COLO668 (cell line): Measurements from ENCODE around the gene VAV2.

Experiments
- DNase-seq: peaks from one replicate; lab custom pipeline; 2025; ENCODE audit not compliant: unreplicated experiment; lab: John Stamatoyannopoulos, UW

VAV2 gene

GRCh38 chr9:133862585-133863256 is 129.4 kb downstream of the VAV2 start:
- DNase-seq, result no peak

GRCh38 chr9:133861692-133862091 is 130.4 kb downstream of the VAV2 start:
- DNase-seq, result no peak

- no peak for DNase-seq
Measured at GRCh38 chr9:133861086-133861485, 131.0 kb downstream of the VAV2 start.

GRCh38 chr9:133858771-133859170 is 133.4 kb downstream of the VAV2 start:
- no peak for DNase-seq

GRCh38 chr9:133857639-133858038 is 134.5 kb downstream of the VAV2 start:
- DNase-seq, result no peak

- DNase-seq, result no peak
Measured at GRCh38 chr9:133856798-133857197, 135.3 kb downstream of the VAV2 start.

GRCh38 chr9:133855802-133856521 is 136.2 kb downstream of the VAV2 start:
- DNase-seq, result no peak

GRCh38 chr9:133855371-133855770 is 136.8 kb downstream of the VAV2 start:
- DNase-seq, result no peak

- DNase-seq, result no peak
Measured at GRCh38 chr9:133854765-133855164, 137.4 kb downstream of the VAV2 start.

GRCh38 chr9:133854048-133854447 is 138.1 kb downstream of the VAV2 start:
- DNase-seq, result no peak

- DNase-seq, result no peak
Measured at GRCh38 chr9:133853331-133853730, 138.8 kb downstream of the VAV2 start.

- DNase-seq, result no peak
Measured at GRCh38 chr9:133852431-133852830, 139.7 kb downstream of the VAV2 start.

GRCh38 chr9:133851693-133852092 is 140.4 kb downstream of the VAV2 start:
- DNase-seq, result no peak

- DNase-seq, result no peak
Measured at GRCh38 chr9:133850937-133851336, 141.2 kb downstream of the VAV2 start.

- no peak for DNase-seq
Measured at GRCh38 chr9:133850161-133850560, 142.0 kb downstream of the VAV2 start.

GRCh38 chr9:133849110-133849670 is 142.9 kb downstream of the VAV2 start:
- DNase-seq, result no peak

GRCh38 chr9:133848471-133849109 is 143.5 kb downstream of the VAV2 start:
- DNase-seq, result no peak

- no peak for DNase-seq
Measured at GRCh38 chr9:133846483-133847090, 145.5 kb downstream of the VAV2 start.

- no peak for DNase-seq
Measured at GRCh38 chr9:133845440-133845839, 146.7 kb downstream of the VAV2 start.

GRCh38 chr9:133844881-133845410 is 147.2 kb downstream of the VAV2 start:
- DNase-seq, result no peak

GRCh38 chr9:133844398-133844784 is 147.7 kb downstream of the VAV2 start:
- no peak for DNase-seq
